ENCODE measurements around the gene NBEA.

The NBEA gene

GRCh38 chr13:35478271-35479037 is 536.4 kb downstream of the NBEA start:
- no peak for DNase-seq

GRCh38 chr13:35479038-35479492 is 537.0 kb downstream of the NBEA start:
- DNase-seq: no peak

GRCh38 chr13:35479706-35480105 is 537.6 kb downstream of the NBEA start:
- DNase-seq: no peak

GRCh38 chr13:35480346-35480745 is 538.3 kb downstream of the NBEA start:
- DNase-seq: no peak

- no peak for DNase-seq
These were observed 539.7 kb downstream of the NBEA start for GRCh38 chr13:35481777-35482176.

- DNase-seq: no peak
These were observed 540.5 kb downstream of the NBEA start for GRCh38 chr13:35482527-35482926.

- DNase-seq: no peak
These were observed 541.7 kb downstream of the NBEA start for GRCh38 chr13:35483761-35484160.

- peak; percentile 14 for DNase-seq
These were observed 542.3 kb downstream of the NBEA start for GRCh38 chr13:35484384-35484783.

- peak; percentile 16 for DNase-seq
These were observed 543.4 kb downstream of the NBEA start for GRCh38 chr13:35485424-35485823.

GRCh38 chr13:35489050-35489449 is 547.0 kb downstream of the NBEA start:
- DNase-seq: peak; percentile 41

GRCh38 chr13:35496006-35496405 is 553.9 kb downstream of the NBEA start:
- DNase-seq: no peak

- DNase-seq: no peak
These were observed 554.8 kb downstream of the NBEA start for GRCh38 chr13:35496761-35497386.

GRCh38 chr13:35498231-35498630 is 556.2 kb downstream of the NBEA start:
- no peak for DNase-seq

- DNase-seq: no peak
These were observed 557.2 kb downstream of the NBEA start for GRCh38 chr13:35499196-35499662.

- DNase-seq: no peak
These were observed 557.6 kb downstream of the NBEA start for GRCh38 chr13:35499676-35500075.

- DNase-seq: no peak
These were observed 558.1 kb downstream of the NBEA start for GRCh38 chr13:35500144-35500543.

GRCh38 chr13:35501661-35502235 is 559.7 kb downstream of the NBEA start:
- no peak for DNase-seq

GRCh38 chr13:35502456-35502855 is 560.4 kb downstream of the NBEA start:
- no peak for DNase-seq

GRCh38 chr13:35512271-35512920 is 570.3 kb downstream of the NBEA start:
- no peak for DNase-seq

- DNase-seq: peak; percentile 81
These were observed 572.0 kb downstream of the NBEA start for GRCh38 chr13:35514061-35514477.

GRCh38 chr13:35514801-35515502 is 572.9 kb downstream of the NBEA start:
- DNase-seq: peak; percentile 56

- no peak for DNase-seq
These were observed 576.4 kb downstream of the NBEA start for GRCh38 chr13:35518337-35518946.
